HG03558 (cell line): ENCODE results near the gene GFAP.

Experiments used
- ATAC-seq: cut with Tn5 transposase; IDR thresholded peaks from one replicate; pipeline ENCODE4 v1.9.1; 2021; ENCODE audit warnings: moderate number of reproducible peaks; ENCODE audit not compliant: unreplicated experiment; ENCODE audit errors: extremely low read depth

The GFAP gene

GRCh38 chr17:44932096-44932786, 16.9 kb upstream of the GFAP start:
- ATAC-seq: no peak

GRCh38 chr17:44931376-44931775, 16.1 kb upstream of the GFAP start:
- no peak for ATAC-seq

- no peak for ATAC-seq
Observed at GRCh38 chr17:44930667-44931066, 15.4 kb upstream of the GFAP start.

GRCh38 chr17:44928950-44929720, 13.8 kb upstream of the GFAP start:
- ATAC-seq: no peak

GRCh38 chr17:44928136-44928535, 12.8 kb upstream of the GFAP start:
- ATAC-seq: no peak

- no peak for ATAC-seq
Observed at GRCh38 chr17:44927696-44928095, 12.4 kb upstream of the GFAP start.

- ATAC-seq: no peak
Observed at GRCh38 chr17:44926821-44927525, 11.7 kb upstream of the GFAP start.

- ATAC-seq: no peak
Observed at GRCh38 chr17:44925731-44926697, 10.7 kb upstream of the GFAP start.

- no peak for ATAC-seq
Observed at GRCh38 chr17:44924107-44924544, 8.8 kb upstream of the GFAP start.

- ATAC-seq: no peak
Observed at GRCh38 chr17:44922746-44923470, 7.6 kb upstream of the GFAP start.

GRCh38 chr17:44922136-44922535, 6.8 kb upstream of the GFAP start:
- no peak for ATAC-seq

- ATAC-seq: no peak
Observed at GRCh38 chr17:44921122-44921882, 6.0 kb upstream of the GFAP start.

- no peak for ATAC-seq
Observed at GRCh38 chr17:44920565-44920940, 5.3 kb upstream of the GFAP start.

GRCh38 chr17:44919885-44920564, 4.7 kb upstream of the GFAP start:
- no peak for ATAC-seq

- no peak for ATAC-seq
Observed at GRCh38 chr17:44919411-44919810, 4.1 kb upstream of the GFAP start.

GRCh38 chr17:44918006-44918405, 2.7 kb upstream of the GFAP start:
- no peak for ATAC-seq

GRCh38 chr17:44917456-44917855, 2.2 kb upstream of the GFAP start:
- ATAC-seq: no peak

GRCh38 chr17:44916781-44917241, 1.5 kb upstream of the GFAP start:
- ATAC-seq: no peak
